Astrocyte of the cerebellum (primary cell): ENCODE measurements around the gene SLC22A23.

Experiments
- DNase-seq: peaks from one replicate; pipeline ENCODE4 v3.0.0-alpha.2; 2011; ENCODE audit warnings: low read depth
- H3K4me3 ChIP-seq: 2 replicates; pipeline ENCODE4 v1.5.1; 2011; ENCODE audit warnings: mild to moderate bottlenecking, low read depth, low read length, moderate library complexity
- in situ Hi-C: cut with HindIII; loops from 2 replicates; pipeline ENCODE4 v1.10.0; 2017; ENCODE audit warnings: low sequenced_read_pairs
- TF ChIP-seq, protein P1 (sequence below): IDR thresholded peaks from 2 replicates; pipeline ENCODE4 v1.5.1; 2012; ENCODE audit warnings: low read length, low read depth, moderate library complexity, mild to moderate bottlenecking; ENCODE audit errors: missing control alignments

SLC22A23 gene

DNA sequence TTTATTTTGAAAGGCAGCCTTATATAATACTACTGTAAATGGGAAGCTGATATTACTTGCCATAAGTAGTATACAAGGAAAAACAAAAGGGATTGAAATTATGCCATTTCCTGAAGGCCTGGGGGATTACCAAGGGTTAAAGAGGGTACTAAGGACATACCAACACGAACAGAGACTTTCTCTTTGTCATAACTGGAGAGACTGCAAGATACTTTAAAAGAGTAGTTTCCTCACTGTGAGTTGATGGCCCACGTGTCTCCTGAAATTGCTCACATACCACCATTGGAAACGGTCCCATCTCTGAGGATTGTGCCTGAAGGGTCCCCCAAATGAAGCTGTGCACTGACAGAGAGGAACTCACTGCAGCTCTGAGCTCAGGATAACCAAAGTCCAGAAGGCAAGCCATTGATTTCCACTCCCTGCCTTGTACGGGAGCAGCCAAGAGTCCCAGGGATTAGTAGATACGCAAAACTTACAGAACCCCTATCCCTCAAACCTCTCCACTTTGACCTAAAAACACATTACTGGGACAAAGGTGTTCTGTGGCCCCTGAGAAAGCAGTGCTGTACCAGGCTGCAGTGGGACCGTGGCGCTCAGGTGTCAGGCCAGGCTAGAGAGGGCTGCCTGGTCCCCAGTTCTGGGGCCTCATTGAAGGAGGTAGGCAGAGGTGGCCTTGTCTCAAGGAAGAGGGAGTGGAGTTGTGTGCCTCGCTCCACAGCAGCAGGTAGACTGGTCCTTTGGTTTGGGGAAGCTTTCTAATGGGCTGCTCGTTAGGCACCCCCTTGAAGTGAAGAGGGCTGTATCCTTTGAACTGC lies 182.9 kb downstream of the SLC22A23 start:
- no peak overlapping the region for H3K4me3 ChIP-seq
- in situ Hi-C loops: loop anchor here (5.0 kb wide), 1 partner anchor 443 kb away; no protein-coding TSS in a partner anchor
- TF ChIP-seq, protein P1, sequence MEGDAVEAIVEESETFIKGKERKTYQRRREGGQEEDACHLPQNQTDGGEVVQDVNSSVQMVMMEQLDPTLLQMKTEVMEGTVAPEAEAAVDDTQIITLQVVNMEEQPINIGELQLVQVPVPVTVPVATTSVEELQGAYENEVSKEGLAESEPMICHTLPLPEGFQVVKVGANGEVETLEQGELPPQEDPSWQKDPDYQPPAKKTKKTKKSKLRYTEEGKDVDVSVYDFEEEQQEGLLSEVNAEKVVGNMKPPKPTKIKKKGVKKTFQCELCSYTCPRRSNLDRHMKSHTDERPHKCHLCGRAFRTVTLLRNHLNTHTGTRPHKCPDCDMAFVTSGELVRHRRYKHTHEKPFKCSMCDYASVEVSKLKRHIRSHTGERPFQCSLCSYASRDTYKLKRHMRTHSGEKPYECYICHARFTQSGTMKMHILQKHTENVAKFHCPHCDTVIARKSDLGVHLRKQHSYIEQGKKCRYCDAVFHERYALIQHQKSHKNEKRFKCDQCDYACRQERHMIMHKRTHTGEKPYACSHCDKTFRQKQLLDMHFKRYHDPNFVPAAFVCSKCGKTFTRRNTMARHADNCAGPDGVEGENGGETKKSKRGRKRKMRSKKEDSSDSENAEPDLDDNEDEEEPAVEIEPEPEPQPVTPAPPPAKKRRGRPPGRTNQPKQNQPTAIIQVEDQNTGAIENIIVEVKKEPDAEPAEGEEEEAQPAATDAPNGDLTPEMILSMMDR: no peak
- DNase-seq: no peak

DNA sequence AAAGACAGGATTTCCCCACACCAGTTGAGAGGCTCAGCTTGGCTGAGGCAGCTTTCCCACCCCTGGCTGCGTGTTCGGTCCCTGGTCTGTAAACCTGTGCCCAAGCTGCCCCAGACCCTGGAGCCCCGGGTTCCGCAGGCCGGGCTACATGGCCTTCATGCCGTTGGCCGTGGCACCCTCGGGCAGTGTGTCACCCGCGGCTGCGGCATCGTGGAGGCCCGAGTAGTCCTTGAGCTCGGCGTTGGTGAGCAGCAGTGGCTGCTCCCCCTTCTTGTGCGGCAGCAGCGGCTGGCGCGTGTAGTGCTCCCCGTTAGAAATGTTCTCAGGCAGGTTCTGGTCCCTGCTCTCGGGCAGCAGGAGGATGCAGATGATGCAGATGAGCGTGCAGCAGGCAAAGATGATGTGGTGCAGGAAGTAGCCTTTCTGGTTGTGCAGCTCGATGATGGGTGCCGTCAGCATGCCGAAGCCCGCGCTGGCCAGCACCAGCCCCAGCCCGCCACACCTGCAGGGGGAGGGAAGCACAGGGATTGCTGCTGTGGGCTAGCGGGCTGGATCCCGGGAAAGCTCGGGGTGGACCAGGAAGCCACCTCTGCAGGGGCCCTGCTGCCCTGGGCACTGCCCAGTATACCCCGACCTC lies 183.8 kb downstream of the SLC22A23 start:
- in situ Hi-C loops: loop anchor here (5.0 kb wide), 1 partner anchor 444 kb away; no protein-coding TSS in a partner anchor
- no peak overlapping the region for H3K4me3 ChIP-seq
- no peak for DNase-seq
- TF ChIP-seq, protein P1: no peak

DNA sequence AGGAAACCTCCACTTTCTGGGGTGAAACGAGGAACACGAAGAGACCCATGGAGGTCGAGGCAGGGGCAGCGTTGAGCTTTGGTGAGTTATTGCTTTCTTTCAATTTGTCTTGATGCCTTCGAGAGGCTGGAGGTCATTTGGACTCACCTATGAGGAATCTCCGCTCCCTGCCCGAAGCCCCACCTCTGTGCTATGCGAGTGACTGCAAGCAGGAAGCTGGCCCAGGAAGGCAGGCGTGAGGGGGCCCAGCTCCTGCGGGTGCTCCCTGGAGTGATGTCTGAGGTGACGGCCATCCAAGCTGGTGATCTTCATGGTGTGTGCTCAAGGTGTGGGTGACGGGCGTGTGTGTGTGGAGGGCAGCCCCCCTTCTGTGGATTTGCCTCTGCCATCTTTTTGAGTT lies 185.1 kb downstream of the SLC22A23 start:
- DNase-seq: no peak
- no peak overlapping the region for H3K4me3 ChIP-seq
- TF ChIP-seq, protein P1: no peak
- in situ Hi-C loops: loop anchor here (5.0 kb wide), 1 partner anchor 446 kb away; no protein-coding TSS in a partner anchor

DNA sequence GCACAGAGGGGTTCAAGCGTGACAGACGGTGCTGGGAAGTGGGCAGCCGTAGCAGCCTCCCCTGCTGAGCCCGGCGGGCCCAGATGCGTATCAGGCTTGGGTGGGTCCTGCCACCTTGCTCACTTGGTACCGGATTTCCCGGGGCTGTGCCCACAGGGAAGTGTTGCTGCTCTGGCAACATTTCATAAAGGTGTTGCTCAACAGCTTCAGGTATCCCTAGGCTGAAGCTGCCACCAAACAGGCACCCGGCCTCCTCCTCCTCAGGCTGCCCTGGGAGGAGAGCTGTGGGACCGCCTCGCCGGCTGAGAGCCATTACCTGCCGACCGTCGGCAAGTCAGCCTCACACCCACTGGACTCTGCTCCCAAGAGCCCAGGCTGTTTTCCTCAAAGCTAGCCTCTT lies 186.6 kb downstream of the SLC22A23 start:
- DNase-seq: no peak
- TF ChIP-seq, protein P1: no peak
- in situ Hi-C loops: loop anchor here (5.0 kb wide), 1 partner anchor 447 kb away; no protein-coding TSS in a partner anchor

DNA sequence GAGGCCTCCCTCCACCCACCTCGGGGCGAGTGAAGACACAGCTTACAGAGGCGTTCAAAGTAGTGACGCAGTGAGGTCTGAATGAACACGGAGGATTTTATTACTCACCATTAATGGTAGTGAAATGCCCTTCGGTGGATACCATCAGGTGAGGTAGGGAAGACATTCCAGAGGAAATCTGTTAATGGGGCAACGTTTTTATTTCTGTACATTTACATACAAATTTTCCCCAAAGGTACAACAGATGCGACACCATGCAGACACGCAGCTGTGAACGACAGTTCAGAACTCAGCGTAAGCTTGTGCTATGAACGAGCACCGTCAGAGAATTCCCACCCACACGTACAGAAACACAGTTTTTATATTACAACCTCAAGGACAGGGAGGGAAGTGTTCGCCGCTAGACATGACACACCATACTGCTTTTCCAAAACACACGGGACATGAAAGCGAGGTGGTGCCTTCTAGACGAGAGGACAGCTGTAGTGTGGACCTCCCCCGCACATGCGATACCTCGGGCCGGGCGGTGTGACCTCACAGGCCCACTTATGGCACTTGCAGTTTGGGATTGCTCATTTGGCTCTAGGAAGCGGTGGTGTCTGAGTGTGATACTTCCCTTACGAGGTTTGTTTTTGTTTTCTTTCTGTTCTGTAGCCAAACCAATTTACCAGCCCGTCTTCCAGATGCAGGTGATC lies 187.4 kb downstream of the SLC22A23 start:
- in situ Hi-C loops: no loop called here
- DNase-seq: no peak
- H3K4me3 ChIP-seq: no peak overlapping the region
- TF ChIP-seq, protein P1: no peak

More for the DNA sequence above, 186.6 kb downstream of the SLC22A23 start:
- no peak overlapping the region for H3K4me3 ChIP-seq

DNA sequence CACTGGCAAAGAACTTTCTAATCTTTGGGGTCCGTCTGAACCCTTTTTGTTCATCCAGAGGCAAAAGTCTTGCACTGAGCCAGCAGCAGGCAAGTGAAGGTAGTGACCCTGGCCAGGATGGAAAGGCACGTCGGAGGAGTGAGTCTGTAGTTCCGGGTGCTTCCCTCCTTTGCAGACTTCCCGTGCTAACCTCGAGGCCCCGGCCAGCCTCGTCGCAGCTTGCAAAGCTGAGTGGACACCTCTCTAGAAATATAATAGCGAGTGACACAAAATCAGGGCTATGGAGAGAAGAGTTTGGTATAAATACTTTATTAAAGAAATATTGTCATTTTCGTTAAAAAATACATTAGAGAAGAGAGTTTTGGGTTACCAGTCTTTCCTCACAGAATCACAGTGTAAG lies 188.2 kb downstream of the SLC22A23 start:
- in situ Hi-C loops: no loop called here
- no peak overlapping the region for H3K4me3 ChIP-seq
- DNase-seq: no peak
- TF ChIP-seq, protein P1: no peak
